Measurements from ENCODE around the gene RBP4. TPM values are rescaled to one million over a fixed set of nuclear protein-coding genes. Genes with fewer than 3 reads are reported as not detected.

The RBP4 gene
- total and polyA plus RNA-seq, 9 of the 15 experiments (the other 6 are each of a cell fraction or from before 2014, with no cell fraction given): 0.91 TPM; not detected in 8

- in situ Hi-C loops (cut with MboI) (no loop called here), intact Hi-C loops (cut with micrococcal nuclease) (no loop called here)
- Histone ChIP-seq H3K9ac (ENCODE audit: insufficient read depth in 1 of 2, low read depth in 2 of 2, low read length in 2 of 2) (no peak overlapping the region), H3K27ac (ENCODE audit: extremely low read depth, low read depth, low read length) (no peak overlapping the region), H3K36me3 (ENCODE audit: control insufficient read depth, insufficient read depth, low read length) (no peaks in the 10 kb centered on the region), H3K4me2 (ENCODE audit: insufficient read depth, low read length) (no peak overlapping the region), H4K20me1 (replicated peaks; ENCODE audit: control insufficient read depth, insufficient read depth, low read length) (no peaks in the 10 kb centered on the region), H2AFZ (ENCODE audit: low read depth, low read length) (no peak overlapping the region), H3K79me2 (ENCODE audit: control insufficient read depth, insufficient read depth, low read length) (no peaks in the 10 kb centered on the region), H3K27me3 (ENCODE audit: control insufficient read depth in 2 of 2, insufficient read depth in 2 of 2, low read length in 2 of 2) (peaks cover 4 to 14% of the 10 kb centered on the region in 2 experiments; a peak in 3 of 5 replicates), H3K4me1 (replicated peaks in 1 of 2; ENCODE audit: control insufficient read depth in 2 of 2, insufficient read depth in 2 of 2, low read length in 2 of 2) (no peaks in the 10 kb centered on the region), H3K9me3 (replicated peaks; ENCODE audit: control insufficient read depth, insufficient read depth, low read depth, low read length) (no peaks in the 10 kb centered on the region), H3K9me1 (ENCODE audit: control insufficient read depth, insufficient read depth, low read length) (no peaks in the 10 kb centered on the region), H3K4me3 (no peak overlapping the region)
- no peak for DNase-seq (ENCODE audit: extremely low read depth in 1 of 4, low spot score in 3 of 4)
- no peak for ATAC-seq
- CTCF ChIA-PET (ENCODE audit: low intra/inter-chr PET ratio): no interaction called here
- TF ChIP-seq SNRNP70 (optimal IDR thresholded peaks at IDR 0.05; ENCODE audit: low read depth, low read length) (no peak), ZNF316 (IDR thresholded peaks at IDR 0.05) (peak; percentile 36; the same call in 1 of the 2 replicates)
- POLR2A ChIA-PET: no interaction called here
- no TSS peak for BruUV-seq (replicated peaks)
- no peak for FAIRE-seq
- 7% methylated on average over 5 of the region's 7 CpGs for WGBS (ENCODE audit: insufficient coverage, low coverage, missing lambda C conversion rate)
These were observed 13.2 kb upstream of the RBP4 start for GRCh38 chr10:93614101-93614825.

DNA sequence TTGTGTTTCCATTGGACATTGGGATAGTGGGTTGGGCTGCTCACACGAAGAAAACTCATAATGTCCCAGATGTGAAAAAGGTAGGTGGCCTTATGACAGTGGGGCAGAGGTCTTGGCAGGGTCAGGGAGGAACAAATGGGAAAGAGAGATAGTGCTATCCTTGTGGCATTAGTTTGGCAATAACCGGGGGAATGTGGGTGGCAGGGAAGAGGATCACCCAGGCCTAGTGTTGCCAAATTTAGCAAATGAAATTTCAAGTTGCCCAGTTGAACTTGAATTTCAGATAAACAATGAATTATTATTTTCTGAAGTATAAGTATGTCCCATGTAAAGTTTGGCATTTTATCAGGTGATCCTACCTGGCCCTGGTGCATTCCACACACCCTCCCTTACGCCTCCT lies 12.1 kb upstream of the RBP4 start:
- no peak overlapping the region for H3K9ac ChIP-seq (ENCODE audit: insufficient read depth in 1 of 2, low read depth in 2 of 2, low read length in 2 of 2)
- no peak overlapping the region for H3K4me2 ChIP-seq (ENCODE audit: insufficient read depth, low read length)
- CTCF ChIA-PET (ENCODE audit: low intra/inter-chr PET ratio): no interaction called here
- 0% methylated on average over 3 of the region's 3 CpGs for WGBS (ENCODE audit: insufficient coverage, low coverage, missing lambda C conversion rate)
- BruUV-seq (replicated peaks): no TSS peak
- in situ Hi-C loops (cut with MboI): no loop called here
- no peaks in the 10 kb centered on the region for H3K4me1 ChIP-seq (replicated peaks in 1 of 2; ENCODE audit: control insufficient read depth in 2 of 2, insufficient read depth in 2 of 2, low read length in 2 of 2)
- intact Hi-C loops (cut with micrococcal nuclease): no loop called here
- TF ChIP-seq PKNOX1 (IDR thresholded peaks at IDR 0.05) (no peak), ZNF23 (CRISPR knock-in tag; IDR thresholded peaks at IDR 0.05) (no peak), ZNF133 (CRISPR knock-in tag; IDR thresholded peaks at IDR 0.05) (no peak), POU5F1 (IDR thresholded peaks at IDR 0.05; ENCODE audit: borderline replicate concordance, low read depth, low read length, partially characterized antibody) (no peak), ZNF830 (CRISPR knock-in tag; IDR thresholded peaks at IDR 0.05) (no peak)
- no peaks in the 10 kb centered on the region for H3K79me2 ChIP-seq (ENCODE audit: control insufficient read depth, insufficient read depth, low read length)
- FAIRE-seq (no peak), DNase-seq (ENCODE audit: extremely low read depth in 1 of 4, low spot score in 3 of 4) (no peak), ATAC-seq (no peak)
- POLR2A ChIA-PET: no interaction called here
- H3K9me3 ChIP-seq (replicated peaks; ENCODE audit: control insufficient read depth, insufficient read depth, low read depth, low read length): no peaks in the 10 kb centered on the region
- no peaks in the 10 kb centered on the region for H4K20me1 ChIP-seq (replicated peaks; ENCODE audit: control insufficient read depth, insufficient read depth, low read length)
- no peaks in the 10 kb centered on the region for H3K9me1 ChIP-seq (ENCODE audit: control insufficient read depth, insufficient read depth, low read length)
- H3K27ac ChIP-seq (ENCODE audit: extremely low read depth, low read depth, low read length): no peak overlapping the region
- H3K36me3 ChIP-seq (ENCODE audit: control insufficient read depth, insufficient read depth, low read length): no peaks in the 10 kb centered on the region
- no peak overlapping the region for H3K4me3 ChIP-seq
- H2AFZ ChIP-seq (ENCODE audit: low read depth, low read length): no peak overlapping the region
- peaks cover 5 to 18% of the 10 kb centered on the region in 2 experiments; a peak in 3 of 5 replicates for H3K27me3 ChIP-seq (ENCODE audit: control insufficient read depth in 2 of 2, insufficient read depth in 2 of 2, low read length in 2 of 2)
